K562 (cell line): ENCODE measurements around the gene ANKRD60. TPM values are rescaled to one million over a fixed set of nuclear protein-coding genes. Genes with fewer than 3 reads are reported as not detected.

Experiments
- ATAC-seq: fragments of 200-7000 bp; cut with Tn5 transposase; 3 replicates; pipeline ENCODE4 v1.9.1; 2020; ENCODE audit warnings: moderate library complexity
- BruUV-seq: library from RNA; stranded (reverse); fragments of 400-500 nt; replicated peaks from 2 replicates; lab custom pipeline; 2021; lab: Mats Ljungman, UMichigan
- CTCF ChIA-PET: fragments of 300-600 bp; formaldehyde crosslinking; extraction: SDS; loops from one replicate; lab custom pipeline; 2021; ENCODE audit warnings: low intra/inter-chr PET ratio; lab: Yijun Ruan, JAX
- POLR2A ChIA-PET: fragments of 300-600, 350-650 bp; sonication (Branson Sonifier 250); formaldehyde crosslinking; extraction: SDS; loops from one replicate; lab custom pipeline; 2021; ENCODE audit warnings: antibody characterized with exemption, inconsistent platforms; lab: Yijun Ruan, JAX
- DNase-seq, 4 experiments: peaks; one replicate each; pipeline versions ENCODE4 v3.0.0 to v3.0.0-alpha.2; 2011 to 2018; ENCODE audit warnings: low spot score in 3 of 4, mixed read lengths in 3 of 4; ENCODE audit errors: extremely low read depth in 1 of 4
- FAIRE-seq: peaks from 2 replicates; lab custom pipeline; 2011; peaks lifted over from hg19 to GRCh38; lab: Jason Lieb, UNC
- H2AFZ ChIP-seq: 2 replicates; pipeline ENCODE4 v1.6.0; 2011; ENCODE audit warnings: low read depth, low read length, control low read depth, inconsistent platforms
- H3K27ac ChIP-seq: fragments of 200-600 bp; 3 replicates; pipeline ENCODE4 v1.8.0; 2011; ENCODE audit warnings: low read depth, mild to moderate bottlenecking, control low read depth, inconsistent platforms, low read length, moderate library complexity, mixed read lengths; ENCODE audit errors: extremely low read depth
- H3K27me3 ChIP-seq, 2 experiments: fragments of 300-600 bp in 1 of 2; 2 replicates in 1 of 2; 3 replicates in 1 of 2; pipeline versions ENCODE4 v1.6.0 to v1.8.0; 2011; ENCODE audit warnings: inconsistent platforms in 2 of 2, low read length in 2 of 2, mild to moderate bottlenecking in 1 of 2, mixed read lengths in 1 of 2, moderate library complexity in 1 of 2; ENCODE audit not compliant: control insufficient read depth in 2 of 2, insufficient read depth in 2 of 2
- H3K36me3 ChIP-seq: fragments of 300-600 bp; 3 replicates; pipeline ENCODE4 v1.8.0; 2011; ENCODE audit warnings: mild to moderate bottlenecking, low read length, inconsistent platforms; ENCODE audit not compliant: control insufficient read depth, insufficient read depth
- H3K4me1 ChIP-seq, 2 experiments: fragments of 200-600 bp in 1 of 2; replicated peaks in 1 of 2; 2 replicates in 1 of 2; 3 replicates in 1 of 2; pipeline versions ENCODE4 v1.5.1 to v1.8.0; 2011; ENCODE audit warnings: inconsistent platforms in 2 of 2, low read length in 2 of 2, mild to moderate bottlenecking in 1 of 2, mixed read lengths in 1 of 2, moderate library complexity in 1 of 2; ENCODE audit not compliant: control insufficient read depth in 2 of 2, insufficient read depth in 2 of 2
- H3K4me2 ChIP-seq: 2 replicates; pipeline ENCODE4 v1.6.1; 2011; ENCODE audit warnings: low read length, control low read depth, inconsistent platforms, mixed read lengths; ENCODE audit not compliant: insufficient read depth
- H3K4me3 ChIP-seq: fragments of 200-600 bp; sonication (generic), shearing (Covaris generic); 2 replicates; pipeline ENCODE4 v1.5.1; 2016; ENCODE audit warnings: control low read depth, inconsistent platforms
- H3K79me2 ChIP-seq: fragments of 200-600 bp; 3 replicates; pipeline ENCODE4 v1.8.0; 2011; ENCODE audit warnings: low read length, inconsistent platforms; ENCODE audit not compliant: control insufficient read depth, insufficient read depth
- H3K9ac ChIP-seq, 2 experiments: 2 replicates each; pipeline versions ENCODE4 v1.6.0 to v1.6.1; 2011; ENCODE audit warnings: low read depth in 2 of 2, low read length in 2 of 2, control low read depth in 1 of 2, inconsistent platforms in 1 of 2, mild to moderate bottlenecking in 1 of 2, mixed read lengths in 1 of 2; ENCODE audit not compliant: insufficient read depth in 1 of 2
- H3K9me1 ChIP-seq: one replicate; pipeline ENCODE4 v1.6.0; 2011; ENCODE audit warnings: inconsistent platforms, mild to moderate bottlenecking, low read length, moderate library complexity; ENCODE audit not compliant: control insufficient read depth, insufficient read depth
- H3K9me3 ChIP-seq: replicated peaks from 2 replicates; pipeline ENCODE4 v1.5.1; 2011; ENCODE audit warnings: low read depth, low read length, inconsistent platforms; ENCODE audit not compliant: control insufficient read depth, insufficient read depth
- H4K20me1 ChIP-seq: replicated peaks from 2 replicates; pipeline ENCODE4 v1.6.1; 2011; ENCODE audit warnings: low read length, inconsistent platforms, mixed read lengths; ENCODE audit not compliant: control insufficient read depth, insufficient read depth
- CBX2 ChIP-seq: fragments of 200-600 bp; sonication (generic); IDR thresholded peaks from one replicate; pipeline ENCODE4 v1.6.1; 2012; ENCODE audit warnings: mild to moderate bottlenecking, low read length, inconsistent platforms; ENCODE audit not compliant: insufficient read depth, poor library complexity, severe bottlenecking
- CREB5 ChIP-seq: fragments of 250-450 bp; sonication (Bioruptor Pico); IDR thresholded peaks from 2 replicates; pipeline ENCODE4 v1.5.0; 2020; ENCODE audit warnings: mild to moderate bottlenecking
- NFE2 ChIP-seq: IDR thresholded peaks from 2 replicates; pipeline ENCODE4 v1.6.1; 2014; ENCODE audit warnings: antibody characterized with exemption, low read depth
- SFPQ ChIP-seq: fragments of 200-400 bp; formaldehyde crosslinking; IDR thresholded peaks from 2 replicates; pipeline ENCODE4 v1.6.1; 2017; ENCODE audit warnings: mild to moderate bottlenecking, low read depth, low read length, moderate library complexity
- SOX6 ChIP-seq: fragments of 450-650 bp; IDR thresholded peaks from 2 replicates; pipeline ENCODE4 v1.6.1; 2014; ENCODE audit warnings: mild to moderate bottlenecking
- TEAD2 ChIP-seq: fragments of 450-650 bp; IDR thresholded peaks from 2 replicates; pipeline ENCODE4 v1.6.1; 2016; ENCODE audit warnings: missing genetic modification characterization, control low read depth, missing compliant biosample characterization
- ZEB2 ChIP-seq: fragments of 450-650 bp; IDR thresholded peaks from 2 replicates; pipeline ENCODE4 v1.6.1; 2016
- ZFP1 ChIP-seq: fragments of 450-650 bp; formaldehyde crosslinking; IDR thresholded peaks from 2 replicates; pipeline ENCODE4 v1.4.0; 2020; ENCODE audit warnings: mild to moderate bottlenecking, mixed read lengths
- ZHX1 ChIP-seq: fragments of 150-350 bp; conservative IDR thresholded peaks from 2 replicates; pipeline ENCODE4 v1.6.1; 2014; ENCODE audit warnings: low read length
- WGBS: fragments of 100-300 bp; shearing (Covaris generic); methylation state at CpG from one replicate; pipeline ENCODE4 v1.1.6; 2016; ENCODE audit warnings: low coverage, mixed read lengths; ENCODE audit not compliant: insufficient coverage; ENCODE audit errors: missing lambda C conversion rate; 5-methylcytosine and 5-hydroxymethylcytosine counted together
- in situ Hi-C: fragments of 300-500 bp; cut with MboI; formaldehyde crosslinking; loops from 4 replicates; pipeline ENCODE4 v1.15.0; 2018; ENCODE audit warnings: inconsistent platforms, mixed read lengths
- intact Hi-C: fragments of 100-400 bp; cut with micrococcal nuclease; formaldehyde crosslinking; loops from 2 replicates; pipeline ENCODE4 v1.14.2; 2022
- polyA plus RNA-seq, 8 experiments: library from polyadenylated mRNA; depleted of rRNA in 4 of 8; stranded (reverse) in 5 of 8; unstranded in 3 of 8; fragments of >200 nt; fragmentation: Nextera tagmentation in 2 of 8; fragmentation: Illumina TruSeq in 1 of 8; extraction: Ambion mirVana in 2 of 8; extraction: Trizol in 1 of 8; gene quantifications; 2 replicates each; pipeline versions ENCODE4 v1.2.1 to v1.2.3, GENCODE V29; 2011 to 2014; ENCODE audit warnings: inconsistent platforms in 1 of 8, missing spikeins in 1 of 8
- total RNA-seq, 7 experiments: library from RNA; depleted of rRNA in 6 of 7; stranded (reverse); fragments of >200 nt in 6 of 7; fragmentation: Illumina TruSeq in 2 of 7; extraction: Trizol in 2 of 7; gene quantifications; 2 replicates each; pipeline versions ENCODE4 v1.2.1 to v1.2.3, GENCODE V29; 2011 to 2021; ENCODE audit warnings: low replicate concordance in 1 of 7
- TF ChIP-seq, protein P1 (sequence below): fragments of 250-450 bp; sonication (Bioruptor Pico); IDR thresholded peaks from 2 replicates; pipeline ENCODE4 v1.8.0; 2022; ENCODE audit warnings: inconsistent platforms
- TF ChIP-seq, protein P2 (sequence below): fragments of 450-650 bp; IDR thresholded peaks from 2 replicates; pipeline ENCODE4 v1.6.1; 2016; ENCODE audit warnings: borderline replicate concordance

The ANKRD60 gene
- total and polyA plus RNA-seq, 9 of the 15 experiments (the other 6 are each of a cell fraction or from before 2014, with no cell fraction given): not detected

DNA sequence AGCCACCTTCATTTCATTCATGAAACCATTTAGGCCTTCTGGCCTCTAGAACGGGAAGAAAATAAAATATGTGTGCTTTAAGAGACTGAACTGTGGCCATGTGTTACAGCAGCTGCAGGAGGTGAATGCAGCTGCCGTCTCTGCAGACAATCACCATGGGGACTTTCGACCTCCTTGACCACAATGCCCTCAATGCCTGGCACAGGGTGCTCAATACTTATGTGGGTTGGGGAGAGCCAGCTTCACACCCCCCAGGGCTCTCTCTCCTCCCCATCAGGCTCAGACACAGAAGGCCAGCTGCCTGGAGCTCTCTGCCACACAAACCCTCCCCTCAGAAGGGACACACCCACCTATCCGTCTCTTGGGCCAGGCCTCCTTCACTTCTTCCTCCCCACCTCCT lies 43.5 kb downstream of the ANKRD60 start:
- H2AFZ ChIP-seq: no peak overlapping the region
- H3K27me3 ChIP-seq: peaks cover 18 to 24% of the 10 kb centered on the region in 2 experiments
- peaks cover 2% of the 10 kb centered on the region for H4K20me1 ChIP-seq
- no peaks in the 10 kb centered on the region for H3K9me3 ChIP-seq
- no peak for FAIRE-seq
- TF ChIP-seq ZFP1 (CRISPR knock-in tag) (no peak), SFPQ (no peak), NFE2 (no peak), SOX6 (no peak), CBX2 (no peak), CREB5 (CRISPR knock-in tag) (no peak), TEAD2 (tag) (no peak), ZEB2 (no peak), ZHX1 (no peak)
- TF ChIP-seq, protein P1, sequence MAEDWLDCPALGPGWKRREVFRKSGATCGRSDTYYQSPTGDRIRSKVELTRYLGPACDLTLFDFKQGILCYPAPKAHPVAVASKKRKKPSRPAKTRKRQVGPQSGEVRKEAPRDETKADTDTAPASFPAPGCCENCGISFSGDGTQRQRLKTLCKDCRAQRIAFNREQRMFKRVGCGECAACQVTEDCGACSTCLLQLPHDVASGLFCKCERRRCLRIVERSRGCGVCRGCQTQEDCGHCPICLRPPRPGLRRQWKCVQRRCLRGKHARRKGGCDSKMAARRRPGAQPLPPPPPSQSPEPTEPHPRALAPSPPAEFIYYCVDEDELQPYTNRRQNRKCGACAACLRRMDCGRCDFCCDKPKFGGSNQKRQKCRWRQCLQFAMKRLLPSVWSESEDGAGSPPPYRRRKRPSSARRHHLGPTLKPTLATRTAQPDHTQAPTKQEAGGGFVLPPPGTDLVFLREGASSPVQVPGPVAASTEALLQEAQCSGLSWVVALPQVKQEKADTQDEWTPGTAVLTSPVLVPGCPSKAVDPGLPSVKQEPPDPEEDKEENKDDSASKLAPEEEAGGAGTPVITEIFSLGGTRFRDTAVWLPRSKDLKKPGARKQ (CRISPR knock-in tag): no peak
- TF ChIP-seq, protein P2, sequence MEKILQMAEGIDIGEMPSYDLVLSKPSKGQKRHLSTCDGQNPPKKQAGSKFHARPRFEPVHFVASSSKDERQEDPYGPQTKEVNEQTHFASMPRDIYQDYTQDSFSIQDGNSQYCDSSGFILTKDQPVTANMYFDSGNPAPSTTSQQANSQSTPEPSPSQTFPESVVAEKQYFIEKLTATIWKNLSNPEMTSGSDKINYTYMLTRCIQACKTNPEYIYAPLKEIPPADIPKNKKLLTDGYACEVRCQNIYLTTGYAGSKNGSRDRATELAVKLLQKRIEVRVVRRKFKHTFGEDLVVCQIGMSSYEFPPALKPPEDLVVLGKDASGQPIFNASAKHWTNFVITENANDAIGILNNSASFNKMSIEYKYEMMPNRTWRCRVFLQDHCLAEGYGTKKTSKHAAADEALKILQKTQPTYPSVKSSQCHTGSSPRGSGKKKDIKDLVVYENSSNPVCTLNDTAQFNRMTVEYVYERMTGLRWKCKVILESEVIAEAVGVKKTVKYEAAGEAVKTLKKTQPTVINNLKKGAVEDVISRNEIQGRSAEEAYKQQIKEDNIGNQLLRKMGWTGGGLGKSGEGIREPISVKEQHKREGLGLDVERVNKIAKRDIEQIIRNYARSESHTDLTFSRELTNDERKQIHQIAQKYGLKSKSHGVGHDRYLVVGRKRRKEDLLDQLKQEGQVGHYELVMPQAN: no peak
- H3K79me2 ChIP-seq: no peaks in the 10 kb centered on the region
- no peak for DNase-seq
- intact Hi-C loops (loop anchor here (5.0 kb wide), 2 partner anchors 98 to 588 kb away; no protein-coding TSS in a partner anchor), in situ Hi-C loops (no loop called here)
- CTCF ChIA-PET: no interaction called here
- no TSS peak for BruUV-seq
- H3K27ac ChIP-seq: no peak overlapping the region
- no peaks in the 10 kb centered on the region for H3K9me1 ChIP-seq
- H3K4me3 ChIP-seq: no peak overlapping the region
- H3K36me3 ChIP-seq: no peaks in the 10 kb centered on the region
- H3K9ac ChIP-seq: no peak overlapping the region
- no peaks in the 10 kb centered on the region; a peak in 2 of 5 replicates for H3K4me1 ChIP-seq
- no peak for ATAC-seq
- H3K4me2 ChIP-seq: no peak overlapping the region
- 7% methylated on average over 3 of the region's 4 CpGs for WGBS
- POLR2A ChIA-PET: interaction anchor here (0.6 to 1.5 kb wide), 4 partner anchors 12 to 288 kb away, joined by 3 to 5 read pairs (median 4); no protein-coding TSS in a partner anchor
